Bone marrow (tissue), 2 donors: ENCODE data around the gene THAP12.

Experiments
- DNase-seq, 2 donors: peaks; one replicate each; lab custom pipeline; 2025; lab: John Stamatoyannopoulos, UW

The THAP12 gene

GRCh38 chr11:76307396-76307795 lies 73.5 kb downstream of the THAP12 start:
- DNase-seq, result no peak

- no peak for DNase-seq
These were observed 77.5 kb downstream of the THAP12 start for GRCh38 chr11:76303399-76303798.

GRCh38 chr11:76302996-76303395 lies 77.9 kb downstream of the THAP12 start:
- DNase-seq, result no peak
